ENCODE measurements around the gene DPYD.

The DPYD gene

DNA sequence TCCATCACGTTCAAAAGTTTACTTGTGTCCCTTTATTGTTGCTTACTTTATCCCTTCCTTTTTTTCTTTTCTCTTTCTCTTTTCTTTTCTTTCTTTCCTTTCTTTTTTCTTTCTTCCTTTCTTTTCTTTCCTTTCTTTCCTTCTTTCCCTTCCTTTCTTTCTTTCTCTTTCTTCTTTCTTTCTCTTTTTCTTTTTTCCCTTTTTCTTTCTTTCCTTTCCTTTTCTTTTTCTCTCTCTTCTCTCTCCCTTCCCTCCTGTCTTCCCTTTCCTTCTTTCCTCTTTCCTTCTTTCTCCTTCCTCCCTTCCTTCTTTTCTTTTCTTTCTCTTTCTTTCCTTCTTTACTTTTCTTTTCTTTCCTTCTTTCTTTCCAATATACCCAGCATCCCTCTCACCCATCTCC, 391.2 kb downstream of the DPYD start:
- TF ChIP-seq, protein P1, sequence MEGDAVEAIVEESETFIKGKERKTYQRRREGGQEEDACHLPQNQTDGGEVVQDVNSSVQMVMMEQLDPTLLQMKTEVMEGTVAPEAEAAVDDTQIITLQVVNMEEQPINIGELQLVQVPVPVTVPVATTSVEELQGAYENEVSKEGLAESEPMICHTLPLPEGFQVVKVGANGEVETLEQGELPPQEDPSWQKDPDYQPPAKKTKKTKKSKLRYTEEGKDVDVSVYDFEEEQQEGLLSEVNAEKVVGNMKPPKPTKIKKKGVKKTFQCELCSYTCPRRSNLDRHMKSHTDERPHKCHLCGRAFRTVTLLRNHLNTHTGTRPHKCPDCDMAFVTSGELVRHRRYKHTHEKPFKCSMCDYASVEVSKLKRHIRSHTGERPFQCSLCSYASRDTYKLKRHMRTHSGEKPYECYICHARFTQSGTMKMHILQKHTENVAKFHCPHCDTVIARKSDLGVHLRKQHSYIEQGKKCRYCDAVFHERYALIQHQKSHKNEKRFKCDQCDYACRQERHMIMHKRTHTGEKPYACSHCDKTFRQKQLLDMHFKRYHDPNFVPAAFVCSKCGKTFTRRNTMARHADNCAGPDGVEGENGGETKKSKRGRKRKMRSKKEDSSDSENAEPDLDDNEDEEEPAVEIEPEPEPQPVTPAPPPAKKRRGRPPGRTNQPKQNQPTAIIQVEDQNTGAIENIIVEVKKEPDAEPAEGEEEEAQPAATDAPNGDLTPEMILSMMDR (conservative IDR thresholded peaks at IDR 0.05) = no peak
- H3K27ac ChIP-seq = no peak overlapping the region

DNA sequence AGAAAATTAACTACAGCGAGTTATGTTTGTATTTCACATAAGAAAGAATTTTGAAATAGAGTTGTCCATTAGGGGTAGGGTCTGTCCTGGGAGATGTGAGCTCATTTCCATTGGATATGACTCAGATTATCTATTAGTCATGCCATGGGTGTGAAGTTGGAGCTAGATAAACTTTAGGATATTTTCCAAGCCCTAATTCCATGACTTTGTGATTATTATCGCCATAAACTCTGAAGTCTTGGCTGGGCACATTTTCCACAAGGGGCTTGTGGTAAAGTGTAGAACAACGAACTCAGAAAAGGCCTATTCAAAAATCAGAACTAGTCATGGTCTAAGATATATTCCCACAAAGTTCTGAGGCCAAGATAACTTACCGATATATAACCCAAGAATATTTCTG, 396.6 kb downstream of the DPYD start:
- no peak overlapping the region for H3K27ac ChIP-seq
- TF ChIP-seq, protein P1 (conservative IDR thresholded peaks at IDR 0.05) = no peak

DNA sequence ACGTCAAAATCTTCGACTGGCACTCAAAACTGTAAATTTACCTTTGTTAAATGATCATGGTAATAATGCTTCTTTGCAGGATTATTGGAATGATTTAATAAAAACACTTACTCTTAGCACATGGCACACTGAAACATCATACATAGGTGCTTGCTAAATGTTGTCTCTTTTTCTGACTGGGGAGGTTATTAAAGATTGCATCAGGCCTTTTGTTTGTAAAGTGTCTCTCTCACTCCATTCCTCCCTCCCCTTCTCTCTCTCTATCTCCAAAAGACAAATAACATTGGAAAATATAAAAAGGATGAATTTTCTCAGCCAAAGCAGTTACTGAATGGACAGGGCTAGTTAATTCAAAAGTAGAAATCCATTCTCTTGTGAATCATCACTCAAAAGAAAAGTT, 404.2 kb downstream of the DPYD start:
- H3K27ac ChIP-seq = no peak overlapping the region
- TF ChIP-seq, protein P1 (conservative IDR thresholded peaks at IDR 0.05) = no peak

DNA sequence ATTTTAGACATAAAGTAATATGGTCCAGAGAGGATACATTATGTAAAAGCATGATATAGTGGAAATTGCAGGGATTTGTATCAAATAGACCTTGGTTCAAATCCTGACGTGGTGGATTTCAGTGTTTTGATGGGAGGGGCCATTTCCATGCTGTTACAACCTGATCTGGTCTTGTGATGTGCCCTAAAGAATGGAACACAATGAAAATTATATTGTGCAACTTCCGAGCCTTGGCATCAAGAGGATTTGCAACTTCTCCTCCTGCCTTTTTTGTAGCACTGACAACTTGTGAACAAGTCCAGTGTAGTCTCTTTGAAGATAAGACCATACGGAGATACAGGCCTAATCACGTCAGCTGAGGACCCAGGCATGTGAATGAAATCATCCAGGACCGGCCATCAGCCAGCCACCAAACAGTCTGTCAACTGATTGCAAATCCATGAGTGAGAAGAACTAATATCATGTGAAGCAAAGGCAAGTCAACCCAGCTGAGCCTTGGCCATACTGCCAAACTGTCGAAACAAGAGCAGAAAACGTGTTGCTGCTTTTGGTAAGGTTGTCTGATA, 412.1 kb downstream of the DPYD start:
- no peak overlapping the region for H3K27ac ChIP-seq
- TF ChIP-seq, protein P1 (conservative IDR thresholded peaks at IDR 0.05) = no peak

DNA sequence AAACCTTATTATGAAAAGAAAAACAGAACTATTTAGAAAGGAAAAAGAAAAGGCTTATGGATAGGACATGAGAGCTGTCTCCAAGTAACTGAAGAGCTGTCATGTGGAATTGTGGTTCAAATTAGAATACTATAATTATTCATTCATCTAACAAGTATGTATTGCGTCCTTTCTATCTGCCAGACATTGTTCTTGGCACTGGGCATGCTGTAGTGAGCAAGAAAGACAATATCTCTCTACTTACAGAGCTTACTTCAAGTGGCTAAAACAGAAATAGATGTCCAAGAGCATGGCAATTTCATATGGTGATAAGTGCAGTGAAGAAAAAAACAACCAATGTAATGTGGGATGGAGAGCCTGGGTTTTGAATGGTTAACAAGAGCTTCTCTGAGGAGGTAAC, 413.0 kb downstream of the DPYD start:
- TF ChIP-seq, protein P1 (conservative IDR thresholded peaks at IDR 0.05) = no peak
- H3K27ac ChIP-seq = no peak overlapping the region

DNA sequence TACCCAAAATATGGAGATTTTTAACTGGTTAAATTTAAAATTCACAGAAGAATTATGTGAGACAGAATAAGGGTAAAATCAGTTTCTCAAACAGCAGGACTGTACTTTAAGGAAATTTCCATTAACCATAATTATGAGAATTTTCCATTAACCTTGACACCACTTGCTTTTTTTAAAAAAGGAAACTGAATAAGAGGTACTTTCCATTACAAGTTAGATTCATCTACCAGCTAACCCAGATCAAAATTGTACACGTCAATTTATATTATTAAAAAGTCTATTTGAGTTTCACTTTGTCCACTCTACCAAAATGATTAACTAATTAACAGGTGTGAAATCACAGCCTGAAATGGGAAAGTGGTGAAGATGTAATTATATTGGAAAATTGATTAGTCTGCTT, 414.5 kb downstream of the DPYD start:
- TF ChIP-seq, protein P1 (conservative IDR thresholded peaks at IDR 0.05) = no peak
- H3K27ac ChIP-seq = no peak overlapping the region

DNA sequence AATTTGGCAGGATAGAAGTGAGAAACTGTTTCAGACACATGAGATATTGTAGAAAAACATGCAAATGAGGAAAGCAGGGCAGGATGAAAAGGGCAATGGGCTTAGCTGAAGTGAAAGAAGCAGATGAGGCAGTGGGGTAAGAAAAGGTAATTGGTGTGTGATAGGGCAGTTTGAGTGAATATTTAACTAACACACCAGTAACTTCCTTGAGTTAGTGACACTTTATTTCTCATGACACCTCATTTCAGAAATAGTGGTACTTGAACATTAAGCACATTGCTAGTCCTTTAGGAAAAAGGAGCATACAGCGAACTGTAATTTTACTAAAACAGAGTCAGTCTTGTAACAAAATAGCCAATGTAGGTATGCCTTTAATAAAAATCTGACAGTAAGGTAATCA, 415.0 kb downstream of the DPYD start:
- H3K27ac ChIP-seq = no peak overlapping the region
- TF ChIP-seq, protein P1 (conservative IDR thresholded peaks at IDR 0.05) = no peak

Data from VCaP (cell line).